PC-3 (cell line): Measurements from ENCODE around the gene PRTN3.

ENCODE experiments used
- EZH2 ChIP-seq: fragments of 300-600 bp; sonication (generic); IDR thresholded peaks from one replicate; pipeline ENCODE4 v1.6.1; 2017; ENCODE audit warnings: antibody characterized with exemption, mild to moderate bottlenecking, low read length; ENCODE audit not compliant: unreplicated experiment
- TF ChIP-seq, protein P1 (sequence below): fragments of 300-600 bp; sonication (generic); conservative IDR thresholded peaks from 2 replicates; pipeline ENCODE4 v1.5.1; 2017; ENCODE audit warnings: antibody characterized with exemption, low read depth, mild to moderate bottlenecking, low read length

GRCh38 chr19:802498-803098 lies 38.2 kb upstream of the PRTN3 start:
- TF ChIP-seq, protein P1, sequence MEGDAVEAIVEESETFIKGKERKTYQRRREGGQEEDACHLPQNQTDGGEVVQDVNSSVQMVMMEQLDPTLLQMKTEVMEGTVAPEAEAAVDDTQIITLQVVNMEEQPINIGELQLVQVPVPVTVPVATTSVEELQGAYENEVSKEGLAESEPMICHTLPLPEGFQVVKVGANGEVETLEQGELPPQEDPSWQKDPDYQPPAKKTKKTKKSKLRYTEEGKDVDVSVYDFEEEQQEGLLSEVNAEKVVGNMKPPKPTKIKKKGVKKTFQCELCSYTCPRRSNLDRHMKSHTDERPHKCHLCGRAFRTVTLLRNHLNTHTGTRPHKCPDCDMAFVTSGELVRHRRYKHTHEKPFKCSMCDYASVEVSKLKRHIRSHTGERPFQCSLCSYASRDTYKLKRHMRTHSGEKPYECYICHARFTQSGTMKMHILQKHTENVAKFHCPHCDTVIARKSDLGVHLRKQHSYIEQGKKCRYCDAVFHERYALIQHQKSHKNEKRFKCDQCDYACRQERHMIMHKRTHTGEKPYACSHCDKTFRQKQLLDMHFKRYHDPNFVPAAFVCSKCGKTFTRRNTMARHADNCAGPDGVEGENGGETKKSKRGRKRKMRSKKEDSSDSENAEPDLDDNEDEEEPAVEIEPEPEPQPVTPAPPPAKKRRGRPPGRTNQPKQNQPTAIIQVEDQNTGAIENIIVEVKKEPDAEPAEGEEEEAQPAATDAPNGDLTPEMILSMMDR, result no peak
- no peak for TF ChIP-seq EZH2
